ENCODE data around the gene SRSF3.
A peak's percentile ranks its signal among the peaks of the same experiment; 100 is the strongest.
"Not testable (repeated sequence)": the region's sequence is repeated elsewhere in the genome, so short reads cannot be mapped to it uniquely, and the experiment has no call there.

The SRSF3 gene

DNA sequence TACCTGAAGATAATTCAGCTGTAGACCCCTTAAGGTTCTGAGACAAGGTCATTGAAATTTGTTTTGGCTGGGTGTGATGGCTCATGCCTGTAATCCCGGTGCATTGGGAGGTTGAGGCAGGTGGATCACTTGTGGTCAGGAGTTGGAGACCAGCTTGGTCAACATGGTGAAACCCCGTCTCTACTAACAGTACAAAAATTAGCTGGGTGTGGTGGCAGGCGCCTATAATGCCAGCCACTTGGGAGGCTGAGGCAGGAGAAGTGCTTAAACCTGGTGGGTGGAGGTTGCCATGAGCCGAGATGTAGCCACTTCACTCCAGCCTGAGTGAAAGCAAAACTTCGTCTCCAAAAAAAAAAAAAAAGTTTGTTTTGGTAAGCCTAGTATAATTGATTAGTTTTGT, 11.0 kb downstream of the SRSF3 start:
- DNase-seq (ENCODE audit: low spot score): no peak

DNA sequence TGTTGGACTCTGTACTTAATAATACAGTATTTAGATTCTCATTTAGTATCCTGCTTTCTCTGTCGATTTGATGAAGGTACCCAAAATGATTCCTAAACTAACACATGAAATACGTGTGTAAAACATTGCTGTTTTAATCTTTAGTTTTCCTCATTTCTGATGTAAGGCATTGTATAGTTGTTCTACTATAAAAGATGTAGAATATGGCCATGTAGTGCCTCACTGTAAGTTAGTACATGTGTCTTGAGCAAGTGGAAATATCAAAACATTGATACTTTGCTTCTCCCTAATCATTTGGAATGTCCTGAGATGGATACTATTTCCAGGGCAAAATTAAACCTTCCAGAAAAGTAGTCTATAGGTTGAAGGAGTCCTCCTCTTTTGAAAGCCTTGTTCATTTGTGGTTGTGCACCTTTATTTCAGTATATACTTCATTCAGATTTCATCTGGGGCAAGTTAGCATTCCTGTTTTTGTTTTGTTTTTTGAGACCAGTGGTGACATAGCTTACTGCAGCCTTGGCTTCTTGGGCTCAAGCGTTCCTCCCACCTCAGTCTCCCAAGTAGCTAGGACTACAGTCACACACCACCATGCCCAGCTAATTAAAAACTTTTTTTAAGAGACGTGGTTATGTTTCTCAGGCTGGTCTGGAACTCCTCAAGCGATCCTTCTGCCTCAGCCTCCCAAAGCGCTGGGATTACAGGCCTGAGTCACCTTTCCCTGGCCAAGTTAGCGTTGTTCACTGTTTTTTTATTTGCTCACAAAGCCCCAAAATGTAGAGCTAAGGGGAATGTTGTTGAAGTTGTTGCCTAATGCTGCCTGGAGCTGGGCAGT, 11.6 kb downstream of the SRSF3 start:
- no peak for DNase-seq (ENCODE audit: low spot score)

DNA sequence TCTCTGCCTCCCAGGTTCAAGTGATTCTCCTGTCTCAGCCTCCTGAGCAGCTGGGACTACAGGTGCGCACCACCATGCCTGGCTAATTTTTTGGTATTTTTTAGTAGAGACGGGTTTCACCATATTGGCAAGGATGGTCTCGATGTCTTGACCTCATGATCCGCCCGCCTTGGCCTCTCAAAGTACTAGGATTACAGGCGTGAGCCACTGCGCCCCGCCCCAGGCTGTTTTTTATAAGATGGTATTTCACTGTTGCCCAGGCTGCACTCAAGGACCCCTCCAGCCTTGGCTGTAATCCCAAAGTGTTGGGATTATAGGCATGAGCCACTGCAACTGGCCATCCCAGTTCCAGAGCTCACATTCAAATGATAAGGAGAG, 13.1 kb downstream of the SRSF3 start:
- not testable (repeated sequence) for DNase-seq (ENCODE audit: low spot score)

DNA sequence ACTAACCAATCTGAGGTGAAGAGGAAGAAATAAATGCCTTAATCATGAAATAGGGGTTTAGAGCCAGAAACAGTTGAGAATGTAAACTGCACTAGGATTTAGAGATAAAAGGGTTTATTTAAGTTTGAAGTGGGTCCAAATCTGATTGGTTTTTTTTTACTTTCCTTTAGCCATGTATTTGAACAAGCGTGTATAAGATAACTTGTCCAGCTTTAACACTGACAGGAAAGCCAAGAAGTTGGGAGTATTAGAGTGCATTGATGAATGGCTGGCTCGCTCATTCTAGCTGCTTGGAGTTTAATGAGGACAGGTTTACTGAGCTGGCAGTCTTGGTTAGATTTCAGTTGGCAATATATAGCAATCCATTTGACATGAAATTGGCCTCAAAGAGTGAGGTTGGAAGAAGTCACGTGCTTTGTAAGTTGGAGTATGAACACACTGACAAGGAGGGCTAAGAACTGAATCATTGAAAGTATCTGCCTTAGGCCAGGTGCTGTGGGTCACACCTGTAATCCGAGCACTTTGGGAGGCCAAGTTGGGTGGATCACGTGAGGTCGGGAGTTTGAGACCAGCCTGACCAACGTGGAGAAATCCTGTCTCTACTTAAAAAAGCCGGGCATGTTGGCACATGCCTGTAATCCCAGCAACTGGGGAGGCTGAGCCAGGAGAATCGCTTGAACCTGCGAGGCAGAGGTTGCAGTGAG, 13.7 kb downstream of the SRSF3 start:
- DNase-seq (ENCODE audit: low spot score): no peak

DNA sequence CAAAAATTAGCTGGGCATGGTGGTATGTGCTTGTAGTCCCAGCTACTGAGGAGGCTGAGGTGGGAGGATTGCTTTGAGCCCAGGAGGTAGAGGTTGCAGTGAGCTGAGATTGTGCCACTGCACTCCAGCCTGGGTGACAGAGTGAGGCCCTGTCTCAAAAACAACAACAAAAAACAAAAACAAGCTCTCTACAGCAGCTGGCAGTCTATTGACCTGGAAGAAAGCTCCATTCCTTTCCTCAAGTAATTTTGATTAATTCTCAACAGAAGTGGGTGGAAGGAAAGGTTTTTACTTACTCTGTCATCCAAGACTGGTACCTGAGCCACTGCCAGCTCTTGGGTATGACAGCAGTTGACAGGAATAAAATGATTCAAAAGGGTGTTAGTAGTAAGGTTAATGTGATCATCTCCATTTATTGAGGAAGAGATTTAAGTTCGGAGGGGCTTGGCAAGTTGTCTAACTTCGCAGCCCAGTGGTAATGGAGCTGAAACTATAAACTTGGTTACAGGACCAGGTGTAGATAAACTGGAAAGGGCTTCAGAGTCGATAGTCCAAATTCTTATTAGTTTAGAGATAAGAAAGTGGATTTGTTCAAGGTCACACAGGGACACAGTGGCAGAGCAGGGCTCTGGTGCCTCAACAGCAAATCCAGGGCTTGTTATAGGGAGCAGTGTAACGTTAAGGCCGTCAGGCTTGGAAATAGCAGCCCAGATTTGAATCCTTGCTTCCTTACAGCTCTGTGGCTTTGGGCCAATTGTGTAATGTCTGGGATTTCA, 14.8 kb downstream of the SRSF3 start:
- DNase-seq (ENCODE audit: low spot score): no peak

DNA sequence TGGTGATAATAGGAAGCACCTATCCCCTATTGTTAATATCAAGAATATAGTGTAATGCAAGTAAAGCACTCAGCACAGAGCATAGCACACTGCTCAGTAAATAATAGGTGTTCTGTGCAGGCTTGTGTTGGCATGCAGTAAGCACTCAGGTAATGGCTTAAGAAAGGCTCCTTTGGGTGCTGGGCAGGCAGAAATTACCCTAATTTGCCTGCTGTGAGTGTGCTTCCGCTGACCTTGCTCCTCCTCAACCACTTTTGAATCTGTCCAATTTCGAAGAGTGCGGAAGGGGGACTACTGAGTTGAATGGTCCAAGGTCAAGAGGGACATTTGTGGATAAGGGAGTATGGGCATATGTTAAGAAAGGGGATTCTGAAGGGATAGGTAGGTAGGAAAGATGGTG, 15.4 kb downstream of the SRSF3 start:
- no peak for DNase-seq (ENCODE audit: low spot score)

DNA sequence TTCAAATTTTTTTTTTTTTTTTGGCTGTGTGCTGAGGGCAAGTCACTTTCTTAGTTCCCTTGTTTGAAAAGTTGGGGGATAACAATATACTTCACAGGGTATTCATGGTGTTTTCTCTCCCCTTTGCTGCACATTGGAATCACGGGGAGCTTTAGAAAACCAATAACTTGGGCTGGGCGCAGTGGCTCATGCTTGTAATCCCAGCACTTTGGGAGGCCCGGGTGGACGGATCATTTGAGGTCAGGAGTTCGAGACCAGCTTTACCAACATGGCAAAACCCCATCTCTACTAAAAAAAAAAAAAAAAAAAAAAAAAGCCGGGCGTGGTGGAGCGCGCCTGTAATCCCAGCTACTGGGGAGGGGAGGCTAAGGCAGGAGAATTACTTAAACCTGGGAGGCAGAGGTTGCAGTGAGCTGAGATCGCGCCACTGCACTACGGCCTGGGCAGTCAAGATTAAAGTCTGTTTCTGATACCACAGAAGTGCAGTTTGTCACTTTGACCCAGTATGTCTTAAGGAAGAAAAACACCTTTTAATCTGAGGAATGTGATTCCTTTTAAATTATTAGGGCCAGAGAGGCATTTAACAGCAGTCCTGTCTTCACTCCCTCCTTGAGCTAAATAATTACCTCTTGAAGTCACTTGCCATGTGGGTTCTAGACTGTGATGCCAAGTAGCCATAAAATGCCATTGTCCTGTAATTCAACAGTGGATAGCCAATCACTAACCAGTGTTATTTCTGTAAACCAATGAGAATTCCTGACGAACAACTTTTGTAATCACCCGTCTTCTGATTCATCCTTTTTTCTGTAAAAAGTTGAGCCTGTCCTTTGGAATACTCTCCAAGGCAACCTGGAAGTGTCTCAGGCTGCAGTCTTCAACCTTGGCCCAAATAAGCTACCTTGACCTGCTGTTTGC, 16.1 kb downstream of the SRSF3 start:
- no peak for DNase-seq (ENCODE audit: low spot score)

DNA sequence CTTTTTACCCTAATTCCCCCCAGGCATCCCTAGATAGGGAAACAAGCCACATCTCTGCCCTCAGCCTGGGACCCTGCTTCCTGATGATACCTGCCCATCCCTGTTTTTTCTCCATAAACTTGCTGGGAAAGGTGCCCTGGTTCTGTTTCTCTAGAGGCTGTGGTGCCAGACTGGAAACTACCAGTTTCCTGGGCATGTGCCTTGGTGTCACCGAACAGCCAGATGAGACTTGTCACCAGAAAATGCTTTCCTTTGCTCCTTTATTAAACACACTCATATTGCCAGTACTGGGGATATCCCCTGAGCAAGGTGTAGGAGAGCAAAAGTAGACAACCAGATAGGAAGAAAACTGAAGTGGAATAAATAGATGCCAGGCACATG, 16.8 kb downstream of the SRSF3 start:
- DNase-seq (ENCODE audit: low spot score): no peak

DNA sequence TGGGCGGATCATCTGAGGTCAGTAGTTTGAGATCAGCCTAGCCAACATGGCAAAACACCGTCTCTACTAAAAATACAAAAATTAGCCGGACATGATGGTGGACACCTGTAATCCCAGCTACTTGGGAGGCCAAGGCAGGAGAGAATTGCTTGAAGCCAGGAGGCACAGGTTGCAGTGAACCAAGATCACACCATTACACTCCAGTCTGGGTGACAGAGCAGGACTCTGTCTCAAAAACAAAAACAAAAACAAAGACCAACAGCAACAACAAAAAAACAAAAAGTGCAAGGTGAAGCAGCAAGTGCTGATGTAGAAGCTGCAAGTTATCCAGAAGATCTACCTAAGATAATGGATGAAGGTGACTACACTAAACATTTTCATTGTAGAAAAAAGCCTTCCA, 17.5 kb downstream of the SRSF3 start:
- DNase-seq (ENCODE audit: low spot score): not testable (repeated sequence)

DNA sequence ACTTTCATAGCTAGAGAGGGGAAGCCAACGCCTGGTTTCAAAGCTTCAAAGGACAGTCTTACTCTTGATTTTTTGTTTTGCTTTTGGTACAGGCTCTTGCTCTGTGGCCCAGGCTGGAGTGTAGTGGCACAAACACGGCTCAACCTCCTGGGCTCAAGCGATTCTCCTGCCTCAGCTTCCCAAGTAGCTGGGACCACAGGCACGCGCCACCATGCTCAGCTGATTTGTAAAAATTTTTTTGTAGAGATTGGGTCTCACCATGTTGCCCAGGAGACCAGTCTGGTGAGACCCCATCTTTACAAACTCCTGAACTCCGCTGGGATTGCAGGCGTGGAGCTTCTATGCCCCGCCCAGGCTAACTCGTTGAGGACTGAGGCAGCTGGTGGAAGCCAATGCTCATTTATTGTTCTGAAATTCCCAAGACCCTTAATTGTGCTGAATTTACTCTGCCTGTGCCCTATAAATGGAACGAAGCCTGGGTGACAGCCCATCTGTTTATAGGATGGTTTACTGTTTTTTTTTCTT, 18.0 kb downstream of the SRSF3 start:
- DNase-seq (ENCODE audit: low spot score): no peak

DNA sequence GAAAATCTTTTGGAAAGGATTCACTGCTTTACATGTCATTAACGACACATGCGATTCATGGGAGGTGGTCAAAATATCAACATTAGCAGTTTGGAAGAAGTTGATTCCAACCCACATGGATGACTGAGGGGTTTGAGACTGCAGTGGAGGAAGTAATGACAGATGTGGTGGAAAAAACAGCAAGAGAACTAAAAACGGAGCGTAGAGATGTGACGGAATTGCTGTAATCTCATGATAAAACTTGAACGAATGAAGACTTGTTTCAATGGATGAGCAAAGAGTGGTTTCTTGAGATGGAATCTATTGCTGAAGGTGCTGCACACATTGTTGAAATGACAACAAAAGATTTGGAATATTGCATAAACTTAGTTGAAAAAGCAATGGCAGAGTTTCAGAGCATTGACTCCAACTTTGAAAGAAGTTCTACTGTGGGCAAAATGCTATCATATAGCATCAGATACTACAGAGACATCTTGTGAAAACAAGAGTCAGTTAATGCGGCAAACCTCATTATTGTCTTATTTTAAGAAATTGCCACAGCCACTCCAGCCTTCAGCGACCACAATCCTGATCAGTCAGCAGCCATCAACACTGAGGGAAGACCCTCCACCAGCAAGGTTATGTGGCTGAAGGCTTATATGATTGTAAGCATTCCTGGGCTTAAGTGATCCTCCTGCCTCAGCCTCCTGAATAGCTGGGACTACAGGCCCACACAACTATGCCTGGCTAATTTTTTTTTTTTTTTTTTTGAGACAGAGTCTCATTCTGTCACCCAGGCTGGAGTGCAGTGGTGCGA, 19.2 kb downstream of the SRSF3 start:
- DNase-seq (ENCODE audit: low spot score): no peak

DNA sequence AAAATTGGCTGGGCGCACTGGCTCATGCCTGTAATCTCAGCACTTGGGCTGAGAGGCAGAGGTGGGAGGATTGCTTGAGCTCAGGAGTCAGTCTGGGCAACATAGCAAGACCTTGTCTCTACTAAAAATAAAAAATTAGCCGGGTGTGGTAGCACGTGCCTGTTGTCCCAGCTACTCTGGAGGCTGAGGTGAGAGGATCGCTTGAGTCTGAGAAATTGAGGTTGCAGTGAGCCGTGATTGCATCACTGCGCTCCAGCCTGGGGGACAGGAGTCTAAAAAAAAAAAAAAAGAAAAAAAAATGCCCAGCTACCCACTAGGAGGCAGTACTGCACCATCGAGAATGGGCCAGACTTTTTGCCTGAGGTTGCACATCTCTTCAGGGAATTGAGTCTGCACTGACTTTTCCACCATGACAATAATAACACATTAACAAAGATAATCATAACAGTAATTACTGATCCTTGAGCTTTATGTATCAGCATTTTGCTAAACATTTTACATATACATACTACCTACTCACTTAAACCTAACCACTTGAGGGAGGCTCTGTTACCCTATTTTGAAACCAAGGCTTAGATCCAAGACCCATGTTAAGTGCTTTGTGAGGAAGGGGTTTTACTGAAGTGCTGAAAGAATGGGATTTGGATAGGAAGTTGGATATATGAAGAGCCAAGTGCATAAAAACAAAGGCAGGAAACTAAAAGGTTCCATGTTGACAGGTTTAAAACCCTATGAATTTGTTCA, 21.0 kb downstream of the SRSF3 start:
- no peak for DNase-seq (ENCODE audit: low spot score)

DNA sequence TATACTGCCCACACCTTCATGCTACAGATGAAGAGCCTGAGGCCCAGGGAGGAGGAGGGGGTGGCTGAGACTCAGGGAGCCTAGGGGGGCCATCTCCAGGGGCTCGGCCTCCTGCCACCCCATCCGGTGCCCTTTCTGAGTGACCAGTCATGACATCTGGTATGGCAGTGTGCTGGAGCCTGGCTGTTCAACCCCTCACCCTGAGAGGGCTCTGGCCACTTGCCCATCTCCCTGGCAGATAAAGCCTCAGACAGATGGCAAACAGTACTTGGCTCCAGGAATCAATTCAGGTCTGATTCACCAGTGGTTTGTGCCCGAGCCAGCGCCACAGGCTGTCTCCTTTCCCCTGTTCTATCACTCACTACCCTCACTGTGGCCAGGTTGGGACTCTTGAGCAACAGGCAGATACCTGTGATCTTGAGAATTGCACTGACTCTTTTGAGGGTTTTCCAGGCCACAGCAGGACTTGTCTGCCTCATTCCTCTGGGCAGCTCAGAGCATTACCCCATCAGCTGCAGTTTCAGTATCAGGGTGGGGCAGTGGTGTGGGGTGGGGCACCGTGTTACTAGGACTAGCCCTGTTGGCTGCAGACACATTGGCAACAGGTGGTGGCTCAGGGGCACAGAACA, 22.8 kb downstream of the SRSF3 start:
- peak; percentile 64 for DNase-seq (ENCODE audit: low spot score)

DNA sequence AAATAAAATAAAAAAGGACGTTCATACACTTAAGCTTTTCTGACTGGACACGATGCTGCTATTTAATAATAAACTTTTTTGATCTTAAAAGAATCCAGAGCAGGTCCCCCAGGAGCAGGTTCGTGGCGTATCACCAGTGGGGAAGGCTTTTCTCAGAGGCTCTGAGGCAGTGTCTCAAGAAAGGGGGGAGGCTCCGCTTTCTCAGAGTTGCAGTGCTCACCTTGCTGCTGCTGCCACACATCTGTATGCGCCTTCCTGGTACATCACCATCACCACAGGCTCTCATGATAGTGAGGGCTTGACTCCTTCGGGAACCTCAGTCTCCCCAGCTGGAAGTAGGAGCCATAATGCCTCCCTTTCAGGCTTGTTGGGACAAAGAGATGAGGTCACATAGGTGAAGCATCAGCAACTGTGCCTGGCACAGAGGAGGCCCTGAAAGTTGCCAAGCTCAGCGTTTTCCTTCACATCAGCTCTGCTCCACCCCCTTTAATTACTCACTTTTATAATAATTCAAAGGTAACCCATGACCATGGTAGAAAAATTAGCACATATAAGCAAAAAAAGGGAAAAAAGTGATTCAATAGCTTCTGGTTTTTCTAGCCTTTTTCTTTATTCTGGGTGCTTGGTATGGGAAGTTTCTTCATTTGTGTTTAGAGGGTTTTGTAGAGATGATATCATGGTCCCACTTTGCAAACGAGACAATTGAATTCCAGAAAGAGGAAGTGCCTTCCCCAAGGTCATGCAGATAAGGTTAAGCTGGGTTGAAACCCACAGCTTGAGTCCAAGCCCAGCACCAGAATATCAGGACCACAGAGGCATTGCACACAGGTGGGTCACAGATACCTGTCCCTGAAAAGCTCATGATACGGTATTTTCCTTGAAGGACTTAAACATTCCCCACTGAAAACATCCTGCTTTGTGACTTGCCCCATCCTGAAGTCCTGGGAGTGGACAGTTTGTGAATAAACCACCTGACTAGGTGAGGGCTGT, 24.5 kb downstream of the SRSF3 start:
- DNase-seq (ENCODE audit: low spot score): no peak

DNA sequence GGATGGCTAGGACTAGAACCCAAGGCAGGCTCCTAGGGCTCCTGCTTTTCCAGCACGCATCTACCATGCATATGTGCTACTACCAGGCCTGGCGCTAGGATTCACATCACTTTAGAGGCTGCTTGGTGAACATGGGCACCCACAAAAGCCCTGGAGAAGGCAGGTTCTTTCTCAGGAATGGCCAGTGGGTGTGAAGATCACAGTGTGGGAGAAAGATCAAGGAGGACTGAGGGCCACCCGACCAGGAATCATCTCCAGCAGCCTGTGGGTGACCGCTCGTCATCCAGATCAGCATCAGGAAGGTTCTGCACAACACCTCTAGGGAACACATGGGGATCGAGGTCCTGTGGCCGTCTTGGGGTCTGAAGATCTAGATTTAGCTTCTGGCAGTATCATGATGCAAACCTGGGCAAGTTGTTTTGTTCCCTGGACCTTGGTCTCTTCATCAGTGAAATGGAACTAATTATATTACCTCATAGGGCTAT, 27.3 kb downstream of the SRSF3 start:
- DNase-seq (ENCODE audit: low spot score): no peak

DNA sequence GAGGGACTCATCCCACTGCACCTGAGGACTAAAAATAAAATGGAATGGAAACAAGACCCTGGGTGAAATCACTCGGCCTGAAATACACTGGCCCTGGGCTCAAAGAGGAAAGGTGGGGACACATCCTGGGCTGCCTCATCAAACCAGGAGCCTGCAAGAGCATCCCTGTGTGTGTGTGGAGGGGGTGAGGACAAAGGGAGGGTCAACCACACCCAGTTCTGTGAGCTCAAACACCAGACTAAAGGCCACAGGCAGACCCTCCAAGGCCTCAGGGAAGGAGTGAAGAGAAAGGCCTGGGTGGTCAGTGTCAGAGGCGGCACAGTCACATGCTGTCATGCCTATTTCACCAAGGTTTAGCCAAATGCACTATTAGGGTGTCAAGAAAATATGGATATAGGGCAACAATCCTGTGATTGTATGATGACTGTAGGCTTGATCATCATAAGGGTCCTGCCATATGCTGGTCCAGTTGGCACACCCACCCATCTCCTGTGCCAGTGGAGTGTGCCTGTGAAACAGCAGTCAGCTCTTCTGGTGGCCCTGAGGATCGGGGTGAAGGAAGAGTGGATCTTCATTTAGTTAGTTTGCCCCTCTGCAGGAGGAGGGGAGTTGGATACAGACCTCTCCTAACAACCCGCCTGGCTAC, 28.9 kb downstream of the SRSF3 start:
- DNase-seq (ENCODE audit: low spot score): no peak

Measured in LoVo (cell line).